Measurements from ENCODE around the gene HIPK4.

- TF ChIP-seq CTCF (IDR thresholded peaks at IDR 0.05) = no peak
- no peak for TF ChIP-seq POLR2A (IDR thresholded peaks at IDR 0.05)
Measured at GRCh38 chr19:40335101-40335500, 54.9 kb downstream of the HIPK4 start.
